ENCODE measurements around the gene DDIT3.
"Not testable (repeated sequence)": the region's sequence is repeated elsewhere in the genome, so short reads cannot be mapped to it uniquely, and the experiment has no call there.

Gene DDIT3

DNA sequence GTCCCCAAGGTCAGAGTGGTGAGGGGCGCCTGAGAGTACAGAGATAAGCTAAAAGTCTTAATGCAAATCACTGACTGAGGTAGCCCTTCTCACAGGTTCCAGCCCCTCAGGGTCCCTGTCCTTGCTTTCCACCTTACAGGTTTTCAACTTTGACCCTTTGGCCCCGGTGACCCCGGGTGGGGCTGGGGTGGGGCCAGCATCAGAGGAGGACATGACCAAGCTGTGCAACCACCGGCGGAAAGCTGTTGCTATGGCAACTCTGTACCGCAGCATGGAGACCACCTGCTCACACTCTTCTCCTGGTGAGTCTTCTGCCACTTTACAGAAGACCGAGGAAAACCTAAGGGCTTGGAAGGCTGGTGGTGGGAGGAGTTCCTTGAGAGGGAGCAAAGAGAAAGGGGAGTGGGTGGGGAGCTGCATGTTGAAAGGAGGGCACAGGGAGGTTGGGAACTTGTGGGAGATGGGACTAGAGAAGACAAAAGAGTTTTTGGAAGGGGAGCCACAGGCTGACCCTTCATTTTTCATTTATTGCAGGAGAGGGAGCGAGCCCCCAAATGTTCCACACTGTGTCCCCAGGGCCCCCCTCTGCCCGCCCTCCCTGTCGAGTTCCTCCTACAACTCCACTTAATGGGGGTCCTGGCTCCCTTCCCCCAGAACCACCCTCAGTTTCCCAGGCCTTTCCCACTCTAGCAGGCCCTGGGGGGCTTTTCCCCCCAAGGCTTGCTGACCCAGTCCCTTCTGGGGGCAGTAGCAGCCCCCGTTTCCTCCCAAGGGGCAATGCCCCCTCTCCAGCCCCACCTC lies 4.7 kb upstream of the DDIT3 start:
- DNase-seq, result no peak

GRCh38 chr12:57523706-57524614 lies 3.6 kb upstream of the DDIT3 start:
- no peak for DNase-seq

GRCh38 chr12:57522887-57523705 lies 2.8 kb upstream of the DDIT3 start:
- peak; percentile 53 to 66 for DNase-seq

GRCh38 chr12:57522011-57522886 lies 1.9 kb upstream of the DDIT3 start, which contains the start of gene MBD6:
MBD6 (plus strand) TSS chr12:57522824; CDS start chr12:57524304, 1,480 bp downstream.
- DNase-seq, result peak; percentile 85 to 87

DNA sequence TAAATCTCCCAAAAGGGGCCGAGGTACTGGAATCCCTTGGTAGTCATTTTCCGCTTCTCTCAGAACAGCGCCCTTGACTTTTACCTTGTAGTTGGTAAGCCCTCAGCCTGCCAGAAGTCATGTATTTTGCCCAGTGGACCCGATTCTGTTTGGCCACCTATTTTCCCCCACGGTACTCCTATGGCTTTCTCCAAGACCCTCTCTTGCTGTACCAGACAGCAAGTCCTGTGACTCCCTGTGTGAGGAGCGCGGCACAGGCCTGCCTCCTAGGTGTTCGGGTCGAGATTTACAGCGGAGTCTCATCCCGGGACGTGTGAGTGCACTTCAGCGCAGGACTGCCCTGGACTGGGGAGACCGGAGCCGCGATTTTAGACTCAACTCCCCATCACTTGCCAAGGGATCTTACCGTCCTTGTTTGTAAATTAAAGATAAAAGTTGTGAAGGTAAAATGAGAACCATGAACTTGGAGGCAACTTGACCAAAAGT lies 1.3 kb upstream of the DDIT3 start:
- DNase-seq, result peak; percentile 15 to 30

GRCh38 chr12:57519796-57520052 lies 590 bp downstream of the DDIT3 start:
- peak; percentile 19 to 31 for DNase-seq

GRCh38 chr12:57518920-57519795 lies 1.2 kb downstream of the DDIT3 start:
- peak in 1 of 2 donors; percentile 21 for DNase-seq

- no peak for DNase-seq
Observed at GRCh38 chr12:57518176-57518919, 2.0 kb downstream of the DDIT3 start.

GRCh38 chr12:57517718-57518117 lies 2.6 kb downstream of the DDIT3 start:
- not testable (repeated sequence) for DNase-seq

DNA sequence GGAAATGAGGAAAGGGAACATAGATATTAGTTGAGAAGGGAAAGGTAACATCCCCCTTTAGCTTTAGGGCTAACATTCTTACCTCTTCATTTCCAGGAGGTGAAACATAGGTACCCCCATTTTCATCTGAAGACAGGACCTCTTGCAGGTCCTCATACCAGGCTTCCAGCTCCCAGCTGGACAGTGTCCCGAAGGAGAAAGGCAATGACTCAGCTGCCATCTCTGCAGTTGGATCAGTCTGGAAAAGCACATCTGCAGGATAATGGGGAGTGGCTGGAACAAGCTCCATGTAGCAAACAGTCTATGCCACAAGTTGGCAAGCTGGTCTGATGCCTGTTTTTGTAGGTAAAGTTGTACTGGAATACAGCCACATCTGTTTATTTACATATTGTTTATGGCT lies 3.1 kb downstream of the DDIT3 start:
- no peak for DNase-seq

DNA sequence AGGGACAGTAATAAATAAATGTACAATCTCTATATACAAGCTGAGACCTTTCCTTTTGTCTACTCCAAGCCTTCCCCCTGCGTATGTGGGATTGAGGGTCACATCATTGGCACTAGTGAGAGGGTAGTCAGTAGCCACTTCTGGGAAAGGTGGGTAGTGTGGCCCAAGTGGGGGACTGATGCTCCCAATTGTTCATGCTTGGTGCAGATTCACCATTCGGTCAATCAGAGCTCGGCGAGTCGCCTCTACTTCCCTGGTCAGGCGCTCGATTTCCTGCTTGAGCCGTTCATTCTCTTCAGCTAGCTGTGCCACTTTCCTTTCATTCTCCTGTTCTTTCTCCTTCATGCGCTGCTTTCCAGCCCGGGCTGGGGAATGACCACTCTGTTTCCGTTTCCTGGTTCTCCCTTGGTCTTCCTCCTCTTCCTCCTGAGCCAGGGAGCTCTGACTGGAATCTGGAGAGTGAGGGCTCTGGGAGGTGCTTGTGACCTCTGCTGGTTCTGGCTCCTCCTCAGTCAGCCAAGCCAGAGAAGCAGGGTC lies 3.6 kb downstream of the DDIT3 start:
- DNase-seq, result no peak

DNA sequence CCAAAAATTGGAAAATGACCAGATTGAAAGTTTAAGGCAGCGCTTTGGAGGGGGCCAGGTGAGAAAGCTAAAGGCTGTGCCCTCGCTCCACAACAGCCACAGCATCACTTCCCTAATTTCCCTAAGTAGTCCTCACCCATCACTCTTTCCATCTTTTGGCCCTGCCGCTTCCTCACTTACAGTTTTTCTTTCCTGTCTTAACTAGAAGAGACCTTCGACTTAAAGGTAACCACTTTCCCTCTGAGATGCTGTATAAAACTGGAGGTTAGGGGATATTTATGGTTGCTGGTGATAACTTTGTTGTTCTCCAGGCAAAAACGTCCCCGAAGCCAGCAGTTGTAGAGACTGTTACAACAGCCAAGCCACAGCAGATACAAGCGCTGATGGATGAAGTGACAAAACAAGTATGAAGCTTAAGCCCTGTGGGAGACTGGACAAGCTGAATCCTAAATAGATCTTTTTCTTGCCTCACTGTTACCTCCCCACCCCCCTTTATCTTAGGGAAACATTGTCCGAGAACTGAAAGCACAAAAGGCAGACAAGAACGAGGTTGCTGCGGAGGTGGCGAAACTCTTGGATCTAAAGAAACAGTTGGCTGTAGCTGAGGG lies 4.3 kb downstream of the DDIT3 start:
- no peak for DNase-seq

DNA sequence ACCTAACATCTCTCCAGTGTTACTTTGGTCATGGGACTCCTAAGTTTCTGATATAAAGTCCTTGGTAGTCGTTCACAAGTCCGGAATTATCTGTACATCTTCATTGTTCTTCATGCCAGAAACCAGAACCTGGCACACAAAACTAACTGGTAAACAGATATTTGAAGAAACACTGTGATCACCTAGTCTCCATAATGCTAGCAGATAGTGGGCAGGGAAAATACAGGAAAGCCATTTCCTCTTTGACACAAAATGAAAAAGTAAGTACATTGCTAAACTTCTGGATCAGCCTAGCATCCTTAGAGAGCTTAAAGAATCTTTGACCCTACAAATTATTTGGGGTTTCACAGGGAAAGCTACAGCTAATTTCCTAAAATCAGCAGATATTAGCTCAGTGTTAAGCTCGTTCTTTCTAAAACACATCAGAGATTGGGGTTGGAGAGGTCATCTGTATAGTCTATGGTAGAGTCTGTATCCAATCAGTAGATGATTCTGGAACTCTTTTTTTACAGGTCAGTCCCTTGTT lies 4.8 kb downstream of the DDIT3 start:
- no peak for DNase-seq

GRCh38 chr12:57514720-57515407 lies 5.5 kb downstream of the DDIT3 start:
- DNase-seq, result no peak

DNA sequence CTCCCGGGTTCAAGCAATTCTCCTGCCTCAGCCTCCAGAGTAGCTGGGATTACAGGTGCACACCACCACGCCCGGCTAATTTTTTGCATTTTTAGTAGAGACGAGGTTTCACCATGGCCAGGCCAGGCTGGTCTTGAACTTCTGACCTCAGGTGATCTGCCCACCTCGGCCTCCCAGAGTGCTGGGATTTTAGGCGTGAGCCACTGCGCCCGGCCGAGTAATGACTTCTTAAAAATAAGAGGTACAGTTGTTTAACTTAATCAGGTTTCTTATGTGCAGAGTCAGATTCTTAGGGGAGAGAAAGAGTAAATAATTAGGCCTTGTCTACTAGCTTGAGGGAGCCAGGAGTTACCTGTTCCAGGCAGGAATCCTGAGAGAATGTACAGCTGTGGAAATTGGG lies 6.1 kb downstream of the DDIT3 start:
- not testable (repeated sequence) for DNase-seq

DNA sequence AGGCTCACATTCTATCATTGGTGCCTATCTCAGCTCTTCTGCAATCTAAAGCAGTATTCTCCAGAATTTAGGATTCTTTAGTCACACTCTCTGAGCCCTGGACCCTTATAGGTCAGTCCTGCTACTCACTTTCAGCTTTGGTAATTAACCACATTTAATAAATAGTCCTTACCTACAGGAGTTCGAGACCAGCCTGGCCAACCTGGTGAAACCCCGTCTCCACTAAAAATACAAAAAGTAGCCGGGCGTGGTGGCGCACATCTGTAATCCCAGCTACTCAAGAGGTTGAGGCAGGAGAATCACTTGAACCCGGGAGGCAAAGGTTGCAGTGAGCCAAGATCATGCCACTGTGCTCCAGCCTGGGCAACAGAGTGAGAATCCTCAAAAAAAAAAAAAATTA lies 6.6 kb downstream of the DDIT3 start:
- not testable (repeated sequence) for DNase-seq

DNA sequence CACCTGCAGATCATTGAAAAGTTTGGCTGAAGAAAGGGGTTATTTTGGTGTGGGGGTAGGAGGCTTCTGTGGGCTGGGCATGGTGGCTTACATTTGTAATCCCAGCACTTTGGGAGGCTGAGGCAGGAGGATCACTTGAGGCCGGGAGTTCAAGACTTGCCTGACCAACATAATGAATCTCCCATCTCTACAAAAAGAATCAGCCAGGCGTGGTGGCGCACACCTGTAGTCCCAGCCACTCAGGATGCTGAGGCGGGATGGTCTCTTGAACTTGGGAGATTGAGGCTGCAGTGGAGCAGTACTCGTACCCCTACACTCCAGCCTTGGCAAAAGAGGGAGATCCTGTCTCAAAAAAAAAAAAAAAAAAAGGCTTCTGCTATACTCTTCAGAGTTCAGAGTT lies 7.0 kb downstream of the DDIT3 start:
- DNase-seq, result no peak

DNA sequence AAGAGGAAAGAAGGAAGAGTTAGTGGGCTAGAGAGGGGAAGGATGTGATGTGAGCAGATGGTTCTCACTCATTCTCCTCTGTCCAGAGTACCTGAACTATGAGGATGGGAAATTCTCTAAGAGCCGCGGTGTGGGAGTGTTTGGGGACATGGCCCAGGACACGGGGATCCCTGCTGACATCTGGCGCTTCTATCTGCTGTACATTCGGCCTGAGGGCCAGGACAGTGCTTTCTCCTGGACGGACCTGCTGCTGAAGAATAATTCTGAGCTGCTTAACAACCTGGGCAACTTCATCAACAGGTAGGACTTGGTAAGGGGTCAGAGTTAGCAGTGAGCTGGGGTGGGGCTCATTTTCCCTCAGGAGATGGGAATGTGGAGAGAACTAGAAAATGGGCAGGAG lies 7.6 kb downstream of the DDIT3 start:
- no peak for DNase-seq

All from activated CD4-positive, alpha-beta T cell treated with anti-CD3 and anti-CD28 coated beads for 4 hours (primary cell).